Ishikawa (cell line): Measurements from ENCODE around the gene CARD16.

Experiments
- RAD21 ChIP-seq: IDR thresholded peaks from 2 replicates; pipeline ENCODE4 v1.6.1; 2012; ENCODE audit warnings: low read depth
- TAF1 ChIP-seq: IDR thresholded peaks from 2 replicates; pipeline ENCODE4 v1.6.1; 2012; ENCODE audit warnings: low read depth, mild to moderate bottlenecking
- TF ChIP-seq, protein P1 (sequence below): IDR thresholded peaks from 2 replicates; pipeline ENCODE4 v1.6.1; 2012
- TF ChIP-seq, protein P2 (sequence below): IDR thresholded peaks from 2 replicates; pipeline ENCODE4 v1.6.1; 2012; ENCODE audit warnings: low read depth, mild to moderate bottlenecking
- TF ChIP-seq, protein P3 (sequence below): IDR thresholded peaks from 2 replicates; pipeline ENCODE4 v1.6.1; 2012

DNA sequence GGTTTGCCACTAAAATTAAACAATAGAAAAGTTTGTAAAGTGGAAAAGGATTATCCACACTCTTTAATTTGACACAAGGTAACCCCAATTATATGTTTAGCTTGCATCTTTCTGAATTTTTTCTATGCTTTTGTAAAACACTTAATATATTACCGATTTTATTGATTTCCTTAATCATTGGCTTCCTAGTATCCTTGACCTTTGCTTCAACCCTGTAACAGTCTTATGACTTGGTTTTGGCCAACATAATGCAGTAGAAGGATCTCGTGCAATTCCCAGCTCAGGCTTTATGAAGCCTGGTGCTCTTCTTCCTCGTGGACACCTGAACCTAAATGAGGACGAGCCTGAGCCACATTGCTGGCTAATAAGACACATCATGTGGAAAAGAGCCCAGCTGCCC, 53.1 kb downstream of the CARD16 start:
- TF ChIP-seq, protein P1, sequence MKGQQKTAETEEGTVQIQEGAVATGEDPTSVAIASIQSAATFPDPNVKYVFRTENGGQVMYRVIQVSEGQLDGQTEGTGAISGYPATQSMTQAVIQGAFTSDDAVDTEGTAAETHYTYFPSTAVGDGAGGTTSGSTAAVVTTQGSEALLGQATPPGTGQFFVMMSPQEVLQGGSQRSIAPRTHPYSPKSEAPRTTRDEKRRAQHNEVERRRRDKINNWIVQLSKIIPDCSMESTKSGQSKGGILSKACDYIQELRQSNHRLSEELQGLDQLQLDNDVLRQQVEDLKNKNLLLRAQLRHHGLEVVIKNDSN = no peak
- TF ChIP-seq RAD21 (no peak), TAF1 (no peak)
- TF ChIP-seq, protein P2, sequence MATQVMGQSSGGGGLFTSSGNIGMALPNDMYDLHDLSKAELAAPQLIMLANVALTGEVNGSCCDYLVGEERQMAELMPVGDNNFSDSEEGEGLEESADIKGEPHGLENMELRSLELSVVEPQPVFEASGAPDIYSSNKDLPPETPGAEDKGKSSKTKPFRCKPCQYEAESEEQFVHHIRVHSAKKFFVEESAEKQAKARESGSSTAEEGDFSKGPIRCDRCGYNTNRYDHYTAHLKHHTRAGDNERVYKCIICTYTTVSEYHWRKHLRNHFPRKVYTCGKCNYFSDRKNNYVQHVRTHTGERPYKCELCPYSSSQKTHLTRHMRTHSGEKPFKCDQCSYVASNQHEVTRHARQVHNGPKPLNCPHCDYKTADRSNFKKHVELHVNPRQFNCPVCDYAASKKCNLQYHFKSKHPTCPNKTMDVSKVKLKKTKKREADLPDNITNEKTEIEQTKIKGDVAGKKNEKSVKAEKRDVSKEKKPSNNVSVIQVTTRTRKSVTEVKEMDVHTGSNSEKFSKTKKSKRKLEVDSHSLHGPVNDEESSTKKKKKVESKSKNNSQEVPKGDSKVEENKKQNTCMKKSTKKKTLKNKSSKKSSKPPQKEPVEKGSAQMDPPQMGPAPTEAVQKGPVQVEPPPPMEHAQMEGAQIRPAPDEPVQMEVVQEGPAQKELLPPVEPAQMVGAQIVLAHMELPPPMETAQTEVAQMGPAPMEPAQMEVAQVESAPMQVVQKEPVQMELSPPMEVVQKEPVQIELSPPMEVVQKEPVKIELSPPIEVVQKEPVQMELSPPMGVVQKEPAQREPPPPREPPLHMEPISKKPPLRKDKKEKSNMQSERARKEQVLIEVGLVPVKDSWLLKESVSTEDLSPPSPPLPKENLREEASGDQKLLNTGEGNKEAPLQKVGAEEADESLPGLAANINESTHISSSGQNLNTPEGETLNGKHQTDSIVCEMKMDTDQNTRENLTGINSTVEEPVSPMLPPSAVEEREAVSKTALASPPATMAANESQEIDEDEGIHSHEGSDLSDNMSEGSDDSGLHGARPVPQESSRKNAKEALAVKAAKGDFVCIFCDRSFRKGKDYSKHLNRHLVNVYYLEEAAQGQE = no peak
- TF ChIP-seq, protein P3, sequence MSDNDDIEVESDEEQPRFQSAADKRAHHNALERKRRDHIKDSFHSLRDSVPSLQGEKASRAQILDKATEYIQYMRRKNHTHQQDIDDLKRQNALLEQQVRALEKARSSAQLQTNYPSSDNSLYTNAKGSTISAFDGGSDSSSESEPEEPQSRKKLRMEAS = no peak
